ENCODE data around the gene PSME1.

DNA sequence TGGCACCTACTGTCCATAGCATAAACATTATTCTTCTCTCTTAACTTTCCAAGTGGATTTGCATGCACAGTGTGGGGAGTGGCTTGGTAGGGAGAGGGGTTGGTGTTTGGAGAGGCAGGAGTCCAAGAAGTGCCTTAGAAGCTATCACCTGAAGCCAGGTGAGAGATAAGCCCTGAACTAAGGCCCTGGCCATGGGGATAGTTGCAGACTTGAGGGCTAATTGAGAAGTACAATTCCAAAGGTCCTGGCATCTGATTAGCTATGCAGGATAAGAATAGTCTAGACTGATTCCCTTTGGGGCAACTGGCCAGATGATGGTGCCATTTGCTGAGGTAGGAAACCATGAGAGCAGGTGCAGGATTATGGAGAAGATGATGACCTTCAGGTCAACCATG, 43.9 kb upstream of the PSME1 start:
- TF ChIP-seq POLR2AphosphoS5 (IDR thresholded peaks at IDR 0.05): no peak
- no peak for TF ChIP-seq CTCF (IDR thresholded peaks at IDR 0.05)
- no peak for TF ChIP-seq POLR2A (IDR thresholded peaks at IDR 0.05)
- TF ChIP-seq EP300 (IDR thresholded peaks at IDR 0.05): no peak

Data from upper lobe of left lung (tissue), 4 donors.